GM18519 (cell line): ENCODE results near the gene HOXD10.

ENCODE experiments used
- ATAC-seq: cut with Tn5 transposase; IDR thresholded peaks from one replicate; pipeline ENCODE4 v1.9.1; 2021; ENCODE audit warnings: mild to moderate bottlenecking, moderate library complexity; ENCODE audit not compliant: unreplicated experiment, low FRiP score

Gene HOXD10

GRCh38 chr2:176094349-176094748 is 22.2 kb upstream of the HOXD10 start:
- no peak for ATAC-seq

GRCh38 chr2:176095421-176095820 is 21.2 kb upstream of the HOXD10 start:
- ATAC-seq, result no peak

- ATAC-seq, result no peak
These were observed 20.2 kb upstream of the HOXD10 start for GRCh38 chr2:176096243-176096985.

- ATAC-seq, result peak; percentile 85
These were observed 19.4 kb upstream of the HOXD10 start for GRCh38 chr2:176096986-176097819.

- no peak for ATAC-seq
These were observed 18.7 kb upstream of the HOXD10 start for GRCh38 chr2:176097820-176098365.

- ATAC-seq, result no peak
These were observed 18.0 kb upstream of the HOXD10 start for GRCh38 chr2:176098366-176099158.

- no peak for ATAC-seq
These were observed 17.3 kb upstream of the HOXD10 start for GRCh38 chr2:176099159-176099727.

- no peak for ATAC-seq
These were observed 16.6 kb upstream of the HOXD10 start, which contains the start of gene HOXD12 for GRCh38 chr2:176099728-176100546. TSS of gene HOXD12 (plus strand) at chr2:176099795. CDS start at chr2:176099802, 7 bp downstream.

- no peak for ATAC-seq
These were observed 15.9 kb upstream of the HOXD10 start for GRCh38 chr2:176100547-176101140.

GRCh38 chr2:176101216-176101830 is 15.3 kb upstream of the HOXD10 start:
- ATAC-seq, result no peak

GRCh38 chr2:176101842-176102241 is 14.7 kb upstream of the HOXD10 start:
- no peak for ATAC-seq

GRCh38 chr2:176102309-176102866 is 14.2 kb upstream of the HOXD10 start:
- no peak for ATAC-seq

- ATAC-seq, result no peak
These were observed 13.4 kb upstream of the HOXD10 start for GRCh38 chr2:176103194-176103593.

GRCh38 chr2:176103742-176104315 is 12.7 kb upstream of the HOXD10 start:
- ATAC-seq, result no peak

- ATAC-seq, result no peak
These were observed 12.1 kb upstream of the HOXD10 start for GRCh38 chr2:176104316-176105077.

- ATAC-seq, result no peak
These were observed 11.4 kb upstream of the HOXD10 start for GRCh38 chr2:176105078-176105729.
